ENCODE measurements around the gene CENPO.
"Not testable (repeated sequence)": the region's sequence is repeated elsewhere in the genome, so short reads cannot be mapped to it uniquely, and the experiment has no call there.

The CENPO gene

DNA sequence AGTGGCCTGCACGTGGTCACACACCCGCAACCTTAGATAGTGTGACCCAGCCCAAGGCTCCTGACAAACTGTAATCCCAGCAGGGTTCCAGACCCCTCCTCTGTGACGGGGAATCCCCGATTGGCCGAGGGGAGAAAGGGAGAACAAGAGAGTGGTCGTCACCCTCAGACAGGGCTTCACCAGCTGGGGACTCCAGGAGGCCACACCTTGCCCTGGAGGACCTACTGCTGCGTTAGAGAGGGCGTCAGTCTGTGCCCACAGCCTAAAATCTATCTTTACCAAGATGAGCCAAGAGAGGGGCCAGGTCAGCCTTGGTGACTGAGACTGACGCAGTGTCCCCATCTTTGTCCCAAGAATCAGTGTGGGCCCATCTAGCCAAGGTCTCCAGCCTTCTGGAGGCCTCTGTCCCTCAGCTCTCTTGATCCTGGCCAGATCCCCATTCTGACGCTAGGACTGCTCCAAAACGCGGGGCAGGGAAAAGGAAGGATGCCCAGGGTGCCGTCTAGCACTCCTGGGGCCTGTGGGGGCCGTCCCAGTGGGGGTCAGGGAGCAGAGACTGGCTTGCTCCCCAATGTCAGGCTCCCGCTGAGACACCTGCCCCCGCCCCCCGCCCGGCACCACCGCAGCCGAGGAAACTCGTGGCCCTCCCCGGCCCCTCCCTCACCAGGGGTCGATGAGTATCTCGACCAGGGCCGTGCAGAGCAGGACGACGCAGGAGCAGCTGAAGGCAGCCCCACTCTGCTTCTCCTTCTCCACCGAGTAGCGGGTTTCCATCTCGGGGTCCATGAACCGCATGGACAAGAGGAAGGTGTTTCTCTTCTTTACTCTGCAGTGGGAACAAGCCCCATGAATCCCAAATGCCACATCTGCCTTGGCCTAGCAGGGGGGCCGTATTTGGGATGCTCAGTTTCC is 40.9 kb downstream of the CENPO start:
- no peak for FAIRE-seq
- no peak for DNase-seq (ENCODE audit: extremely low spot score, insufficient read length, low read depth)

DNA sequence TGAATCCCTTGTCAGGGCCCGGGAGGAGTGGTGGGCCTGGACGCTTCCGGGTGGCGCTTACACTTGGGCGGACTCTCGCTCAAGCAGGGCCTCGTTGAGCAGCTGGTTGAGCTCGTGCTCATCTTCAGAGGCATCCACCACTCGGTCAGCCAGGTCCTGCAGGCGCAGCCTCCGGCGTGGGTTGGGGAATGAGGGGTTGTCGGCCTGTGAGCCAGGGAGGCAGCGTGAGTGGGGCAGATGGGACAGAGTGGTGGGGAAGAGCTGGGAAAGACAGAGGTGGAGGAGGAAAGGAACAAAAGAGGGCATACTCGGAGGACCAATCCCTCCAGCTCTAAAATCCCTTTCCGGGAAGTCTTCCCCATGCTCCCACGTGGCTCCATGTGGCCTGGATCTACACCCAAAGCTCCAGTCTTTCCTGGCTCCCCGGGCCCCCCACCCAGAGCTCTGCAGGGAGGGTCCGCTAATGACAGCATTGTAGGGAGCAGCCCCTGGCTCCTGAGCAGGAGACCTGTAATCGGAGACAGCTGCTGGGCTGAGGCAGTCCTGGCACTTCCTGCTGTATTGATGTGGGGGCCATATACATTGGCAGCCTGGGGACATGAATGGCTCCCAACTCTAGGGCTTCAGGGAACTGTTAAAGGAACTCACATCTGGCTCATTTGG is 41.6 kb downstream of the CENPO start:
- FAIRE-seq, result no peak
- no peak for DNase-seq (ENCODE audit: extremely low spot score, insufficient read length, low read depth)

DNA sequence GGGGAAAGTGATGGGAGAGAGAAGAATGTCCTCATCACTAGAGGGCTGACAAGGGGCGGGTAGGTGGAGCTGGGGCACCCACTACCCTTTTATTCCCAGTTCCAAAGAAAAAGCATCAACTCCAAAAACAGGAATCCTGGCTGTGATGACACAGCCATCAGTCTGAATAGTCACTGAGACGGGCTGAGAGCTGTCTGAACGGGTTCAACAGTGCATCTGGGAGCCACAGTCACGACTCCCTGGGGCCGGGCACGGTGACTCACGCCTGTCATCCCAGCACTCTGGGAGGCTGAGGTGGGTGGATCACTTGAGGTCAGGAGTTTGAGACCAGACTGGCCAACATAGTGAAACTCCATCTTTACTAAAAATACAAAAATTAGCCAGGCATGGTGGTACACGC is 42.2 kb downstream of the CENPO start:
- FAIRE-seq; DNase-seq (ENCODE audit: extremely low spot score, insufficient read length, low read depth): not testable (repeated sequence)

DNA sequence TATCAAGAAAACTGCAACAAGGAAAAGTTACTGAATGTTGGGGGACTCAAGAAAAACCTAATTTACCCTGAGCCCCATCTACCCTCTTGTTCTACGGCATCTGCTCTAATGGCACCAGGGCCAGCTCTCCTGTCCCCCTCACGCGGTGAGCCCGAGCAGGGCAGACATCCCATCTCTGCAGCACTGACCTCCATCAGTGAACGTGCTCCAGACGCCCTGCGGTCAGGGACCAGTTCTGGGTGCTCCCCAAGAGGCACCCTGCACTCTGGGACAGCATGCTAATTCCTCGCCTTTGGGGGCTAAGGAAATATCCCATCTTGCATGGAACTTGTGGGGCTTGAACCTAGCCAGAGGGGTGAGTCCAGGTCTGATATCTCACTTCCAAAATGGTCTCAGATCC is 43.0 kb downstream of the CENPO start:
- no peak for DNase-seq (ENCODE audit: extremely low spot score, insufficient read length, low read depth)
- no peak for FAIRE-seq

DNA sequence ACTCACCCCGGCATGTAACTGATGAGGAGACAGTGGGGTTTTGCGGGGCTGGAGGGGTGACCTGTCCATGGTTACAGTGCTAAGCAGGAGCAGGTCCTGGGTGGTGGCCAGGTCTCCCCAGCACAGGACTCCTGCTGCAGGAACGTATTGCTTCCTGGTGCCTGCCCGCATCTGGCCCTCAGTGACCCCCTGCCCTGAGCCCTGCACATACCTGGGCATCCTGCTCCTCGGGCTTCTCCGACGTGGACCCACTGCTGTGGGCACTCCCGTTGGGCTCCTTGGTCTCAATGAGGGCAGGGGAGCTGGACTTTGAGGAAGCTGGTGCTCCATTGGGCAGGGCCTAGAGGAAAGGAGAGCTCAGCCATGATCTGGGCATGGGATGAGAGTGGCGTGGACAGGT is 43.5 kb downstream of the CENPO start:
- FAIRE-seq, result no peak
- no peak for DNase-seq (ENCODE audit: extremely low spot score, insufficient read length, low read depth)

DNA sequence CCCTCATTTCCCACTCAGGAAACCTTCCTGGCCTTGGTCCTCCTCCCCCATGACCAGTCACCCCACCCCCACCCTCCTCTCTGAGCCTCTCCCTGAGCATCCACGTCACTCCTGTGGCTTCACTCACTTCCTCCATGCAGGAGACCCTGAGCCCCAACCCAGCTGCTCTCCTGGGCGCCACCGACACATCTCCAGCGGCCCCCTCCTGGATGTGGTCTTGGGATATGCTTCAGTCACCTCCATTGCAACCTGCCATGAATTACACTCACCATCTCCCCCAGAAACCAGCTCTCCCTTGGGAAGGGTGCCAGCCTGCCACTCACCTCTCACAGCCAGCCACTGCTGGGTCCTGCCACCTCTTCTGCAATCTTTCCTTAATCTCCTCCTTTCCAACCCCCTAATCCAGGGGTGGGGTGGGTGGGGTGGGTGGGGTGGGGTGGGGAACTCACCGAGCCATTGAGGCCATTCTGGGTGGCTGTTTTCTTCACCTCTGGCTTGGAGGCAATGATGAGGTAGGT is 44.8 kb downstream of the CENPO start:
- DNase-seq (ENCODE audit: extremely low spot score, insufficient read length, low read depth) (no peak), FAIRE-seq (no peak)

DNA sequence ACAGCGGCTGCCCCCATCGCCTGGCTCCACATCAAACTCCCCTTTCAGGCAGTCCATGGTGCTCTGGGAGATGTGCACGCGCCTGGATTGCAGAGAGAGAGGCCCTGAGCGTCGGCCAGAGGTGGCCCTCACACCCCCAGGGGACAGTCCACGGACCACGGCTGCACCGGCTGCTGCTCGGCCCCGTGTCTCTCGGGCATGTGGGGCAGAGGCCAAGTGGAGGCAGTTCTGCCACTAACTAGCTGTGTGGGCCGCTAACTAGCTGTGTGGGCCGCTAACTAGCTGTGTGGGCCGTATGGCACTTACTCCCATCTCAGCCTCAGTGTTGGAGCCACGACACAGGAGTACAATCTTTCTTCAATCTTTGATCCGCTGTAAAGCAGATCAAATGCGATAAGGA is 45.3 kb downstream of the CENPO start:
- no peak for FAIRE-seq

DNA sequence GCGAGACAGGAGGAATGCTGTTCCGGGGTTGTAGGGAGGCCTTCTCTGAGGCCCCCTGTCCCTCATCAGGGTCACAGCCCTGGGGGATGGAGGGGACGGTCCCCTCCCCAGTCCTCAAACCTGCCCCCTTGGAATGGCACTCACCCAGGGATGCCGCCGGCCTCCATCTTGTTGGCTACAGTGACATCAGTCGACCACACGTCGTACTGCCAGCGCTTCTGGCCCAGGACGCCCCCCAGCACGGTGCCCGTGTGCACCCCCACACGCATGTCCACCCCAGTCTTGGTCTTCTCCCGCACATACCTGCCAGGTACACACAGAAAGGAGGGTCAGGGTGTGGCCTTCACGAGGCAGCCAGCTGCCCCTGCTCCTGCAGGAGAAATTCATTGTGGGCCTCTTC is 46.5 kb downstream of the CENPO start:
- FAIRE-seq, result no peak

More for the DNA sequence above, 45.3 kb downstream of the CENPO start:
- DNase-seq (ENCODE audit: extremely low spot score, insufficient read length, low read depth), result no peak

DNA sequence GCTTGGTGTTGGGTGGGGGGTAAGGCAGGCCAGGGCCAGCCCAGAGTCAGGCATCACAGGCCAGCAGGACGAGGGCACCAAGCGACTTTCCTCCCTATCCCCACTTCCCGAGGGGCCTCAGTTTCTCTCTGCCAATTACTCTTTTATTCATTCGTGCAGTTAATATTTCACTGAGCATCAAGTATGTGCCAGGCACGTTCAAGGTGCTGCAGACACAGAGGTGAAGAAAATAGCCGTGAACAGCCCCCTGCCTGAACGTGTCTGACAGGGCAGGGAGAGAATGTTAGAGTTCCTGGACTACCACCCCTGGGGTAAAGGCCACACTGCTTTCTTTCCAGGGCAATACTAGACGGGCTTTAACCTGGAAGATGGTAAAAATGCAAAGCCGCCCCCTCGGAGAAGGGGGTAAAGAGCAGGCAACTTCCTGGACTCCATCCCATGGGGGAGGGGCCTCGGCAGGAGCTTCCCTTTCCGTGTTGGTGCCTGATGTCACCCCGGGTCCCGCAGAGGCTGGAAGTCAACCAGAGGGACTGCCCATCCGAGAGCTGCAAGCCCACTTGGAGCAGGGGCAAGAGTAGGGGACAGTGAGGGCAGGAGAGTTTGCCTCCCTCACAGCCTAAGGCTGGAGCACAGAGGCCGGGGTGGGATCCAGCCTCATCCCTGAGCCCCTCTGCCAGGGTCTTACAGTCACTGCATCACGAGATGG is 47.1 kb downstream of the CENPO start:
- FAIRE-seq (no peak), DNase-seq (ENCODE audit: extremely low spot score, insufficient read length, low read depth) (no peak)

More for the DNA sequence above, 46.5 kb downstream of the CENPO start:
- no peak for DNase-seq (ENCODE audit: extremely low spot score, insufficient read length, low read depth)

DNA sequence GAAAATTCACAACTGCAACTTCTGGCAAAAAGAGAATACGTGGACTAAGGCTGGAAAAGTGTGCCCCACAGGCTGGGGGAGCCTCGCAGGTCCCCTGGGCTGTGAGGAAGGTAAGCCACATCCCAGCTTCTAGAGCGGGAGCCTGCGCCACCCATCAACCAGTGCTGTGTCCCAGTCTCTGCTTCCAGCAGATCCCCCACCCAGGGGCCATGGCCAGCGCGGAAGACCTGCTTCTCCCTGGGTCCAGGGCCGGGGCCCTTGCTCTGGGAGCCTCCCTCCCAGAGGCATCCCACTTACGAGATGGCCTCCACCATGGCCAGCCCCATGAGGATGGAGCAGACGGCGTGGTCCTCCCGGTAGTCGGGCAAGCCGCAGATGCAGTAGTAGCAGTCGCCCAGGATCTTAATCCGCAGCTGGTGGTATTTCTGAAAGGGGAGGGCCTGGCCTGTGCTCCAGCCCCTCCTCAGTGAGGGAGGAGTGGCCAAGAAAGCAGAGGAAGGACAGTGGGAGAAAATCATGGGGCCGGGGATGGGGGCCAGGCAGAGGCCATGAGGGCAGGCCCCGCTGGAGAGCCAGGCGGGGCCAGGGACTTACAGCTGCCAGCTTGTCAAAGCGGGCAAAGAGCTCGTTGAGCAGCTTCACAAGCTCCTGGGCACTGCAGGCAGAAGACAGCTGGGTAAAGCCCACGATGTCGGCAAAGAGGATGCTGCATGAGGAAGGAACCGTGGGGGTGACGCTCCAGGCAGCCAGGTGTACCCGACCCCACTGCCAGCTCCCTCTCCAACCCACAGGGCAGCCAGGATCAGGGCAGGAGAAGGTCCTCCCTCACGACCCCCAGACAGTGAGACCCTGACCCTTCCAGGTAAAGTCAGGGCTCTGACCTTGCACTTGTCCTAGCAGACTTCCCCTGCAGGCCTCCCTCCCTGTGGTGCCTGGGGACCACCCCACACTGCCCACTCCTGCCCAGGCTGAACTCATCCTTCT is 48.0 kb downstream of the CENPO start:
- no peak for DNase-seq (ENCODE audit: extremely low spot score, insufficient read length, low read depth)
- no peak for FAIRE-seq

DNA sequence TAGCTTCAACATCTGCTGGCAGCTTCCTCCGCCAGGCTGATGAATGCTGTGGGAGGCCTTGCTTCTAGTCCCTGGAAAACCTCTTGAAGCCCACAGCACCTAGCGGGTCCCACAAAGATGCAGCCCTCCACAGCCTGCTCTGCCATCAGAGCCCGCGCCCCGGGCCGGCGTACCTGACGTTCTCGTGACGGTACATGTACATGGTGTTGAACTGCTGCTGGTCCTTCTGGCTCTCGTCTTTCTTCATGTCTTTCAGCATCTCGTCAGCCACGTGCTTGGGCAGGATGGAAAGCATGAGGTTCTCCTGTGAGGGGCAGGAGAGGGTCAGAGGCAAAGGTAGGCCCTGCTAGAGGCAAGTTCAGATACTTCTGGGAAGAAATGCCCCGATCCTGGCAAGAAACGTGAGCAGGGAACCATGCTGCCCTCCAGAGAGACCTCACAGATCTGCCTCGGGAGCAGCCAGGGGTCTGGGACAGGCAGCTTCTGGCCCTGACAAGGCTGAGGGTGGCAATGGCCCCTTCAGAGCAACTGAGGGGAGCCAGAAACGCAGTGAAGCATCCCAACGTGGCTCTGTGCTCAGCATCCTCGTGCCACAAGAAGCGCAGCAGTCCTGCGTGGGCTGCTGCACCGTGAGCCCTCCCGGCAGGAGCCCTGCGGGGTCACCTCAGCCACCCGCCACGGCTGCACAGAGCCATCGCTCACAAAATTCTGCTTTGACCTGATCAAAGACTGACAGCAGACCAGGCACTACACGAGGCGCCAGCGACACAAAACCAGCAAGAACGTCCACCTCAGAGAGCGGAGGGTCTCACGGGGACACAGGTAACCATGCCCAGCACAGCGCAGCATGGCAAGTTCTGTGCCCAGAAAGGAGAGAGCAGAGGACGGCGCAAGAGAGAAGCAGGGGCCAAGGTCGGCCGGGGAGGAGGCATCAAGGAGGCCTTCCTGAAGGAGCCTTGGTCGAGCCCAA is 49.1 kb downstream of the CENPO start:
- no peak for DNase-seq (ENCODE audit: extremely low spot score, insufficient read length, low read depth)
- FAIRE-seq, result no peak

DNA sequence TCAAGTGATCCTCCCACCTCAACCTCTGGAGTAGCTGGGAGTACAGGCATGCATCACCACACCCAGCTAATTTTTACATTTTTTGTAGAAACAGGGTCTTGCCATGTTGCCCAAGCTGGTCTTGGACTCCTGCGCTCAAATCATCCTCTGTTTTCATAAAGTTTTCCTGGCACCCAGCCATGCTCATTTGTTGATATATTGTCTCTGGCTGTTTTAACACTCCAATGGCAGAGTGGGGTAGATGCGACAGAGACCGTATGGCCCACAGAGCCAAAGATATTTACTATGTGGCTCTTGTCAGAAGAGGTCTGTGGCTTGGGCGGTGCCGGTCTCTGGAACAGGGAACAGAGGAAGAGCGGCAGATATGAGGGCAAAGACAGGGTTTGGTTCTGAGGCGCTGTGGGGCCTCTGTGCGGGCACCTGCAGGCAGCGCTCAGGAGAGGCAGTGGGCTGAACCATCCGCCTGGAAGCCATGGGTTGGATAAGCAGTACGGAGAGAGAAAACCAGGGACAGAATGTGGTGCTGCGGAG is 50.2 kb downstream of the CENPO start:
- FAIRE-seq, result no peak
- no peak for DNase-seq (ENCODE audit: extremely low spot score, insufficient read length, low read depth)

DNA sequence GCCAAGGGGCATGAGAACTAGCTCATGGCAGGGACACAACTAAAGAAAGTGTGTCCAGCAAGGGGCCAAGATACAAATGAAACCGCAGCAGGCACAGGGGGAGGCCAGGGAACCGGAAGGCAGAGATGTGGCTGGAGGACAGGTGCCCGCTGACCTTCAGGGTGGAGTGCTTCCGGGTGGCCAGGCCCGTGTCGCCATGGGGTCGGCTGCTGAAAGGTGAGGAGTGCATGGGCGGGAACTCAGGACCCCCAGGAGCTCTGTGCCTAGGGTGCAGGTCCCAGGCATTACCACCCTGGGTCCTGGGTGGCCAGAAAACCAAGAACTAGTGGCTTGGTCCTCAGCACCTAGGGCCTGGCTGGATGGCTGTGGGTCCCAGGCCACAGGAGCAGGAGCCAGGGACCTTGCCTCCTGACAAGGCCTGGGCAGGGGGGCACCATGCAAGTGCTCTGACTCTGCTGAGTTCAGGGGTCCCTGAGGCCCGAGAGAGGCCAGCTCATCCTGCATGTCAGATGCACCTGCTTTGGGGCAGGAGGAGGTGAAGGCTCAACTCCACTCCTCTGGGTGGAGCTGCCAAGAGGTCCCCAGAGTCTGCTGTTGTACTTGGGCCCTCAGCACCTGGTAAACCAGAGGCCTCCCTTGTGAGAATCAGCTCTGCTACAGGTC is 50.9 kb downstream of the CENPO start:
- no peak for FAIRE-seq

DNA sequence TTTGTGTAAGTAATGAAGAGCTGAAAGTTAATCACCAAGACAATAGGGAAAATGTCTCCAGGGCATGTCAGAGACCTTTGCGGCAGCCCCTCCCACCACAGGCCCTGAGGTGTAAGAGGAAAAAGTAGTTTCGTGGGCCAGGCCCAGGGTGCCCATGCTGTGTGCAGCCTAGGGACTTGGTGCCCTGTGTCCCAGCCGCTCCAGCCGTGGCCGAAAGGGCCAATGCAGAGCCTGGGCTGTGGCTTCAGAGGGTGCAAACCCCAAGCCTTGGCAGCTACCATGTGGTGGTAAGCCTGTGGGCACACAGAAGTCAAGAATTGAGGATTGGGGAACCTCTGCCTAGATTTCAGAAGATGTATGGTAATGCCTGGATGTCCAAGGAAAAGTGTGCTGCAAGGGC is 52.5 kb downstream of the CENPO start:
- DNase-seq (ENCODE audit: extremely low spot score, insufficient read length, low read depth) (no peak), FAIRE-seq (no peak)

More for the DNA sequence above, 50.9 kb downstream of the CENPO start:
- DNase-seq (ENCODE audit: extremely low spot score, insufficient read length, low read depth), result no peak

DNA sequence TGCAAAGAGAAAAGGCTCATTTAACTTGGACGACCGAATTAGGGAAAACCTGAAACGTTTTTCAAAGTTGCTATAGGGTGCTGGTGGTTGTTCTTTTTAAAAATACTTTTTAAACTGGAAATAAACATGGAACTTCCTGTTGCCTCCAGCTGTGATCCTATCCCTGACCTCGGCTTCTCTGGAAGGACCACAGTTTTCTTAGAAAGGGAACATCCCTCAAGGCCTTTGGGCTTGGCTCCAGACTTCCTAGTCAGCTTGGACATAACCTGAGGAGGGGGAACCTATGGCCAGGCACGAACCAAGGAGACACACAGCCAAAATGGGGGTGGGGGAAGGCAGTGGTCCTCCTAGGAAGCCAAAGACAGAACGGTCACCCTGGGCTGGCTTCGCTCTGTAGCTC is 57.7 kb downstream of the CENPO start:
- no peak for DNase-seq (ENCODE audit: extremely low spot score, insufficient read length, low read depth)
- no peak for FAIRE-seq

DNA sequence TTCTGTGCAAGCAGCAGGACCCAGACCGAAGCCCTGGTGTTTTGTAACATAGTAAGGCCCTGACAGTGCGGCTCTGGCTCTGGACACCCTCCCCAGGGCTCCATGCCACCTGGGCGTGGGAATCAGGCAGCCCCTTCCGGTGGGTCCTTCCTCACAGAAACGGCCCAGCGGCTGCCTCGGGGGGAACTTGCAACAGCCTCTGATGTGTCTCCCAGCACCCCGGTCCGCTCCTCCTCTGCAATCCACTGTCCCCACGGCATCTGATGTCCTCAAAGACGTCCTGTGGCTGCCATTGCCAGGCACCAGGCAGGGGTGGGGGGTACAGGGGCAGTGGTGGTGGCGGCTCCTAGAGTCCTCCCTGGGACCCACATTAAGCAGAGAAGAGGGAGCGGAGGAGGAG is 58.8 kb downstream of the CENPO start:
- DNase-seq (ENCODE audit: extremely low spot score, insufficient read length, low read depth) (no peak), FAIRE-seq (no peak)

DNA sequence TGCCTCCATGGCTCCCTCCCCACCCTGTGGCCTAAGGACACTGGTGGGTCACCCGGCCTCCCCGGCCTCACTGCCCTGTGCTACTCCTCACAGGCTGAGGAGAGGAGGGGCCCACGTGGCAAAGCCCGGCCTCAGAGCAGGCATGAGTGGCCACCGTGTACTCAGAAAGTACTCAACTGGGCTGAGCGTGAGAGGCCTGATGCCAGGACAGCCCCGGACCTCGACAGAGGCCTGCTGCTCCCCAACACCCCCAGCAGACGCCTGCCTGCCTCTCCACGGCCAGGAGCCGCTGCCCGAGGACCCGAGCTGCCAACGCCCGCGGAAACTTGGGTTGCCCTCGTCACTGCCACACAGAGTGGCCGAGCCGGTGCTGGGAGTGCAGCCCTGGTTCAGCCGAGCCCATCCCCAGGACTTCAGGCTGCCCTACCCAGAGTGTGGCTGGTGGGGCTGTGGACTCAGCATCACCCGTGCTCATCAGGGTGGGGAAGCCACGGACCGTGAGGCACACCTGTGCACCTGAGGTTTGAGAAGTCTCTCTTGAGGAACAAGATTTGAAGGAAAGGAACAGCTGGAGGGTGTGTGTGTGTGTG is 59.3 kb downstream of the CENPO start:
- DNase-seq (ENCODE audit: extremely low spot score, insufficient read length, low read depth), result no peak
- no peak for FAIRE-seq

Measured in GM18507 (cell line).